ENCODE measurements around the gene OR6C4.

- TF ChIP-seq CTCF (conservative IDR thresholded peaks at IDR 0.05 in 1 of 2, IDR thresholded peaks at IDR 0.05 in 1 of 2; ENCODE audit: extremely low read depth in 1 of 2, insufficient read depth in 1 of 2, low read depth in 1 of 2, low read length in 2 of 2), result no peak
- TF ChIP-seq EZH2 (IDR thresholded peaks at IDR 0.05; ENCODE audit: borderline replicate concordance, low read length), result no peak
These were observed 646 bp upstream of the OR6C4 start for GRCh38 chr12:55548756-55549155.
